ENCODE results near the gene DRGX.

DNA sequence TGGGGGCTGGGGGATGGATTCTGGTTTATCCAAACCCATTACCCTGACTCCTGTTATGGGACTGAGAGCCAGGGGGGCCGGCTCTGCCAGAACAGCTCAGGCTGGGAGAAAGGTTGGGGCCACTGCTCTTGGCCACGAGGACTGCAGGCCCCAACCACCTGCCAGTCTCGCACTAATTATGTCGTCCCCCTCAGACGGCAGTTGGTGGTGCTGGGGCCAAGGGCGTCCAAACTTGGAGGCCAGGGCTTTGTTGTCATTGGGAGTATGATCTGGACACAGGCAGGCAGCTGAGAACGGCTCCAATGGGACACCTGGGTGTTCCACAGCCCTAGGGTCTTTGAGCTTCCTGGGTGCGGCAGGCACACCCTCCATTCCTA lies 34.7 kb downstream of the DRGX start:
- TF ChIP-seq ZNF274 (IDR thresholded peaks at IDR 0.05; ENCODE audit: low read length) (no peak), ZNF274 (tag by site-specific recombination; IDR thresholded peaks at IDR 0.05; ENCODE audit: borderline replicate concordance) (no peak), CTCF (tag by site-specific recombination; IDR thresholded peaks at IDR 0.05) (no peak), KLF1 (tag by site-specific recombination; IDR thresholded peaks at IDR 0.05) (no peak)

All from HEK293 (cell line).